ENCODE measurements around the gene SIDT2. TPM values are rescaled to one million over a fixed set of nuclear protein-coding genes. Genes with fewer than 3 reads are reported as not detected.

The SIDT2 gene
- total RNA-seq, 1 donor from 2014 or later = 53.1 TPM

- Mint-ChIP-seq H3K4me3 (no peak overlapping the region), H3K27me3 (no peaks in the 10 kb centered on the region)
Measured at GRCh38 chr11:117214404-117215110, 36.0 kb downstream of the SIDT2 start.

GRCh38 chr11:117217141-117218084 lies 38.9 kb downstream of the SIDT2 start:
- Mint-ChIP-seq H3K9me3 (no peaks in the 10 kb centered on the region), H3K27ac (no peak overlapping the region), H3K4me3 (no peak overlapping the region), H3K27me3 (no peaks in the 10 kb centered on the region), H3K36me3 (peaks cover 20% of the 10 kb centered on the region), H3K4me1 (ENCODE audit: unreplicated experiment) (peaks cover 11% of the 10 kb centered on the region)
- TF ChIP-seq CTCF (conservative IDR thresholded peaks at IDR 0.05) = no peak
- DNase-seq (ENCODE audit: extremely low spot score, unreplicated experiment) = no peak

More at GRCh38 chr11:117214404-117215110, 36.0 kb downstream of the SIDT2 start:
- Mint-ChIP-seq H3K4me1 (ENCODE audit: unreplicated experiment) (no peaks in the 10 kb centered on the region), H3K36me3 (peaks cover 19% of the 10 kb centered on the region), H3K9me3 (no peaks in the 10 kb centered on the region), H3K27ac (no peak overlapping the region)
- no peak for TF ChIP-seq CTCF (conservative IDR thresholded peaks at IDR 0.05)
- DNase-seq (ENCODE audit: extremely low spot score, unreplicated experiment) = no peak

DNA sequence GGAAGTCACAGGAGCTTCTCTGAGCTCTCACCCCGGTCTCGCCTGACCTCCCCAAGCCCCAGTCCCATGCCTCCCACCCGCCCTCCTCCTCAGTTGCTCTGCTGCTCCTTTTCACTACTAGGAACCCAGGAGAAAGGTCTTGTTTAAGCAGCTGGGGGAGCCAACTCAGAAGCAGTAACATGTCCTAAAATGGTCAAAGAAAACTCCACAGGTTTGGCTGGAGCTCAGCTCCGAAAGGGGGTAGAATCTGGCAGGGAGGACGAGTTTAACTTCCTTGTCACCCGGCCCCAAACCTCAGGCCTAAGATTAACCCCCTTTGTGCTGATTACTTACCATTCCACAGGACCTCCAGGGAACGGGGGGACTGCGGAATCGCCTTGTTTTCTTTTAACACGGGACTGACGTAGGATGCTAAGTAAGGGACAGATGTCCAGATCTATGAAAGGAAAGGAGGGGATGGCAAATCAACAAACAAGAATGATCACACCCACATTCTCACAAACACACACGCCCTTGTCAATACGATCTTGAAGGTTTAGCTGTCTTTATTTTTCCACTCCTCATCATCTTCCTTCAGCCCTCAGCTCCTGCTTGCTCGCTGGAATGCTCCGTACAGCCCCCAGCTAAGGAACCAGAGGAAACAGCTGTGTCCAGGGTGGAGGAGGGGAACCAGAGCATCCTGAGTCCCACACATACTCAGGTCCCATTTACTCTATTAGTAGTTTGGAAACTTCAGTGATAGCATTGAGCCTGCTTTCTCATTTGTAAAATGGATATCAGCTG lies 39.8 kb downstream of the SIDT2 start:
- DNase-seq (ENCODE audit: extremely low spot score, unreplicated experiment) = no peak
- no peak overlapping the region for H3K4me3 Mint-ChIP-seq
- peaks cover 16% of the 10 kb centered on the region for H3K36me3 Mint-ChIP-seq
- TF ChIP-seq CTCF (conservative IDR thresholded peaks at IDR 0.05) = no peak
- no peaks in the 10 kb centered on the region for H3K27me3 Mint-ChIP-seq
- H3K27ac Mint-ChIP-seq = no peak overlapping the region
- peaks cover 12% of the 10 kb centered on the region for H3K4me1 Mint-ChIP-seq (ENCODE audit: unreplicated experiment)
- no peaks in the 10 kb centered on the region for H3K9me3 Mint-ChIP-seq

DNA sequence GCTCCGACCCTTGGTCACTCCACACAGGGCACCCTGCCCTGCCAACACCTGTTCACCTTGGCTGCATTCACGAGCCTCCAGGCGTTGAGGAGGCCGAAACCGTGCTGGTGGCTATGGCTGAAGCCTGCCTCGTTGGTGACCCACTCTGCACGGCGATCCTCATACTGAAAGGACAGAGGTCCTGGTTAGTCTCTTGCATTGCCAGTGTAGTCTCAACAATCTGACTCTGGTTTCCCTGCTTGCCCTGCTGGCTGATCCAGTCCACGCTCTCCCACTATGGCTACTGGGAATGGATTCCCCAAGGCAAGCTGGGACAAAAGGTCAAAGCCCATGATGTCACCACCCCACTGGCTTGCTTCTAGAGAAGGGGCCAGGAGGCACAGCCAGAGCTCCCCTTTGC lies 40.5 kb downstream of the SIDT2 start:
- no peaks in the 10 kb centered on the region for H3K9me3 Mint-ChIP-seq
- H3K36me3 Mint-ChIP-seq = peaks cover 12% of the 10 kb centered on the region
- H3K27ac Mint-ChIP-seq = no peak overlapping the region
- no peak for DNase-seq (ENCODE audit: extremely low spot score, unreplicated experiment)
- no peaks in the 10 kb centered on the region for H3K27me3 Mint-ChIP-seq
- no peak overlapping the region for H3K4me3 Mint-ChIP-seq
- TF ChIP-seq CTCF (conservative IDR thresholded peaks at IDR 0.05) = no peak
- H3K4me1 Mint-ChIP-seq (ENCODE audit: unreplicated experiment) = peaks cover 12% of the 10 kb centered on the region

DNA sequence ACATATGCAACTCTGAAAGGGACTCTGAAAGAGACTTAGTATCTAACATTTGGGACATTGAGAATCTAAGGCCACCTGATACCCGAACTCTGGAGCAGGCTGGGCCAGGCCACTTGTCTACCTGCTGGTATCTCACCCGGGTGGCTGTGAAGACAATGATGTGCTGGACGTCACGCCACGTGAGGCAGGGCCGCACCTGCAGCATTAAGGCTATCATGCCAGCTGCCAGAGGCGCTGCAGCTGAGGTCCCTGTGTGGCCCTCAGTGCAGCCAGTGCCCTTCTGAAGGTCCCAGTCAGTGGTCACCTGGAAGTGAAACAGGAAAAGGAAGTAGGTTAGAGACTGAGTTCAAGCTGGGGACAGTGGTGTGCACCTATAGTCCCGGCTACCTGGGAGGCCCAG lies 40.9 kb downstream of the SIDT2 start:
- Mint-ChIP-seq H3K27me3 (no peaks in the 10 kb centered on the region), H3K27ac (no peak overlapping the region), H3K4me3 (no peak overlapping the region), H3K9me3 (no peaks in the 10 kb centered on the region), H3K36me3 (peaks cover 8% of the 10 kb centered on the region), H3K4me1 (ENCODE audit: unreplicated experiment) (peaks cover 12% of the 10 kb centered on the region)
- no peak for DNase-seq (ENCODE audit: extremely low spot score, unreplicated experiment)
- TF ChIP-seq CTCF (conservative IDR thresholded peaks at IDR 0.05) = no peak
